IMR-90 (cell line): ENCODE data around the gene TUBGCP2.

Source experiments
- MAZ ChIP-seq: IDR thresholded peaks from 2 replicates; pipeline ENCODE4 v1.6.1; 2012; ENCODE audit warnings: low read depth, mild to moderate bottlenecking, low read length, improper control_type of control experiment, moderate library complexity, borderline replicate concordance
- POLR2A ChIP-seq: IDR thresholded peaks from 2 replicates; pipeline ENCODE4 v1.6.1; 2012; ENCODE audit warnings: mild to moderate bottlenecking, low read depth, low read length
- RAD21 ChIP-seq: IDR thresholded peaks from 2 replicates; pipeline ENCODE4 v1.6.1; 2012; ENCODE audit warnings: low read length, improper control_type of control experiment
- SMC3 ChIP-seq: fragments of 150-350 bp; IDR thresholded peaks from 2 replicates; pipeline ENCODE4 v1.6.1; 2016; ENCODE audit warnings: low read depth, mild to moderate bottlenecking, antibody characterized with exemption, low read length, moderate library complexity
- TF ChIP-seq, protein P1 (sequence below): conservative IDR thresholded peaks from 2 replicates; pipeline ENCODE4 v1.5.1; 2012; ENCODE audit warnings: mild to moderate bottlenecking, low read depth, low read length, improper control_type of control experiment
- TF ChIP-seq, protein P2 (sequence below): fragments of 150-350 bp; IDR thresholded peaks from 2 replicates; pipeline ENCODE4 v1.6.1; 2017; ENCODE audit warnings: mild to moderate bottlenecking, antibody characterized with exemption, low read length, low read depth

DNA sequence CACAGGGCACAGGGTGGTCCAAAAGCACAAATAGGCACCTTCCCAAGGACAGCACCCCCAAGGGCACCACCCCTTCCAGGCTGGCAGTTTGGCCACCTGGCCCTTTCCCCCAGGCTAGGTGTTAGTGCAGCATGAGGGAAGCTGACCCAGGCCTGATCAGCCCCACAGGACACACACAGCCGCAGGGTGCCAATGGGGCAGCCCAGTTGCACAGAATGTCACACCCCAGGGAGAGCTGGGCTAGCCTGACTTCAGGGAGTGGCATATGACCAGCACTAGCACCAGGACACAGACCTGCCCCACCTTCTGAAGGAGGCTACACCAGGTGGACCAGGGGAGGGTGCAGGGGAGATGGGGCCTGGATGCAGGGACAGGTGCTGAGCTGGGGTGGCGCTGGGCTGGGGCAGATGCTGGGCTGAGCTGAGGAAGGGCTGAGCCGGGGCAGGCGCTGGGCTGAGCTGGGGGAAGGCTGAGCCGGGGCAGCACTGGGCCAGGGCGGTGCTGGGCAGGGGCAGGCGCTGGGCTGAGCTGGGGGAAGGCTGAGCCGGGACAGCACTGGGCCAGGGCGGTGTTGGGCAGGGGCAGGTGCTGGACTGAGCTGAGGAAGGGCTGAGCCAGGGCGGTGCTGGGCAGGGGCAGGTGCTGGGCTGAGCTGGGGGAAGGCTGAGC is 28.1 kb downstream of the TUBGCP2 start:
- TF ChIP-seq, protein P1, sequence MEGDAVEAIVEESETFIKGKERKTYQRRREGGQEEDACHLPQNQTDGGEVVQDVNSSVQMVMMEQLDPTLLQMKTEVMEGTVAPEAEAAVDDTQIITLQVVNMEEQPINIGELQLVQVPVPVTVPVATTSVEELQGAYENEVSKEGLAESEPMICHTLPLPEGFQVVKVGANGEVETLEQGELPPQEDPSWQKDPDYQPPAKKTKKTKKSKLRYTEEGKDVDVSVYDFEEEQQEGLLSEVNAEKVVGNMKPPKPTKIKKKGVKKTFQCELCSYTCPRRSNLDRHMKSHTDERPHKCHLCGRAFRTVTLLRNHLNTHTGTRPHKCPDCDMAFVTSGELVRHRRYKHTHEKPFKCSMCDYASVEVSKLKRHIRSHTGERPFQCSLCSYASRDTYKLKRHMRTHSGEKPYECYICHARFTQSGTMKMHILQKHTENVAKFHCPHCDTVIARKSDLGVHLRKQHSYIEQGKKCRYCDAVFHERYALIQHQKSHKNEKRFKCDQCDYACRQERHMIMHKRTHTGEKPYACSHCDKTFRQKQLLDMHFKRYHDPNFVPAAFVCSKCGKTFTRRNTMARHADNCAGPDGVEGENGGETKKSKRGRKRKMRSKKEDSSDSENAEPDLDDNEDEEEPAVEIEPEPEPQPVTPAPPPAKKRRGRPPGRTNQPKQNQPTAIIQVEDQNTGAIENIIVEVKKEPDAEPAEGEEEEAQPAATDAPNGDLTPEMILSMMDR, result no peak
- TF ChIP-seq POLR2A (no peak), MAZ (no peak), SMC3 (no peak), RAD21 (no peak)
- TF ChIP-seq, protein P2, sequence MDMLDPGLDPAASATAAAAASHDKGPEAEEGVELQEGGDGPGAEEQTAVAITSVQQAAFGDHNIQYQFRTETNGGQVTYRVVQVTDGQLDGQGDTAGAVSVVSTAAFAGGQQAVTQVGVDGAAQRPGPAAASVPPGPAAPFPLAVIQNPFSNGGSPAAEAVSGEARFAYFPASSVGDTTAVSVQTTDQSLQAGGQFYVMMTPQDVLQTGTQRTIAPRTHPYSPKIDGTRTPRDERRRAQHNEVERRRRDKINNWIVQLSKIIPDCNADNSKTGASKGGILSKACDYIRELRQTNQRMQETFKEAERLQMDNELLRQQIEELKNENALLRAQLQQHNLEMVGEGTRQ, result no peak
